HCEC 1CT (cell line): ENCODE measurements around the gene PANX1.
"Not testable (repeated sequence)": the region's sequence is repeated elsewhere in the genome, so short reads cannot be mapped to it uniquely, and the experiment has no call there.

Experiments used
- DNase-seq: peaks from one replicate; pipeline ENCODE4 v3.0.0-alpha.2; 2017

Gene PANX1

DNA sequence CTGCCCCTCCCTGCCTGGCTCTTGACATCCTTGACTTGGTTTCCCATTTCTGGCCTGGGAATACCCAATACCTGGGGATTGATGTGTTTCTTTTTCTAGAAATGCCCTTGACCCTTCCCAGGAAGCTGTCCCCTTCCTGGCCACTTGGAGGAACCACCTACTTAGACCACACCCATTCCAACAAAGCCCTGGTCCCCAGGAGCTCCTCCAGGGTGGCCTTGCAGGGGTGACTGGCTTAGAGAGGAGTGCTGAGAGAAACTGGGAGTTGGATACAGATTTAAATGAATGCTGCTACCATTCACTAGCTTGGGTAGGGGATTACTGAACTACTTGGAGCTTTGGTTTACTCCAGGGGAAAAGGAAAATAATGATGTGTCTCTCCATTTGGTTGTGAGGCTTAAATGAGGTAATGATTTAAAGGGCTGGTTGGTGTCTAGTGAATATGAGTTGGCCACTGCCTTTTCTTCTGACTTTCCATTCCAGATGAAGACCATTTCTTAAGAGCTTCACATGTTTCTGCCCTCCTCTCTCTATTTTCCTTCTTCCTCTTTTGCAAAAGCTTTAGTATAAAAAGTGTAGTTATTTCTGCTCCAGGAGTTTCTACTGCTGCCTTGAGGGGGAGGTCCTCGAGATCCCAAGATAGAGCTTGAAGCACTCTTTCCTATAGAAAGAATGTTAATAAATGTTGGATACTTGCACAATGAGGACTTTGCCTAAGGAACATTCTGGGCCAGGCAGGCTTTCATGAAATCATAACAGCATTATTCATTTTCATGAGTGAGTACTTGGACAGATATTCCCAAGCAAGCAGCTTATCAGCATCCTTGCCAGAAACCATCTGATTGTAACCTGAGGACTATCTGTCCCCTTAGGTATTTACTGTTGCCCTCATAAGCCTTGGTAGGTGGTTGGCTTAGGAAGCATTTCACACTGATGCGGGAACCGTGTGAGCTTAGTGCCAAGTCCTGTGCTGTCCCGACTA, 22.4 kb downstream of the PANX1 start:
- peak; percentile 16 for DNase-seq

DNA sequence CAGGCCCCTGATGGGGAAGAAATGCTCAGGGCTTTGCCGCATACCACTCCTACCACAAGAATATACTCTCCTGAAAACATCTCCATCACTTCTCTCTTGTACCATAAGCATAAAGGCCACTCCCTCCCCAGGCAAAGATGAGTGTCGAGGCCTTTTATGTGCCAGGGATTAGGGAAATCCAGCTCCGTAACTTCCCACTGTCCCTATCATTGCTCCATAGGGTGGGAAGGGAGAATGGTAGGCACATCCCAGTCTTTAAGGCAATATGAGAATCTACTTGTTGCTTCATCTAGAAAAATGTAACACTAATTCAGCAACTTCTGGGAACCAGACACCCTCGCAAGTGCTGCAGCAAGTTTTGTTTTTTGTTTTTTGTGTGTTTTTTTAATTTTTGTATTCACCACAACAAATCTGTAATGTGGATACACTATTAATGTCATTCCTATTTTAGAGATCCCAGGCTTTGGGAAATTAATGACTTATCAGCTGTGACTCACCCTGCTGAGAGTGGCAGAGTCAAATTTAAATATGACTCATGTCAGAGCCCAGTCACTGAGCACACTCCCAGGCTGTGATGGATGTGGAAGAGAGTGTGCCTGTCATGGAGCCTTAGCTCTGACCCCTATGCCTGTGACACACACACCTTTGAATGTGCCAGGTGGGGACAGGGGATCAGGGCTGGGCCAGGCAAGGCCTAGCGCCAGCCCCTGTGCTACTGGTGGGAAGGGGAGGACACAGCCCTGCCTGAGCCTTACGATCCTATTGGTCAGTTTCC, 23.4 kb downstream of the PANX1 start:
- peak; percentile 85 for DNase-seq

DNA sequence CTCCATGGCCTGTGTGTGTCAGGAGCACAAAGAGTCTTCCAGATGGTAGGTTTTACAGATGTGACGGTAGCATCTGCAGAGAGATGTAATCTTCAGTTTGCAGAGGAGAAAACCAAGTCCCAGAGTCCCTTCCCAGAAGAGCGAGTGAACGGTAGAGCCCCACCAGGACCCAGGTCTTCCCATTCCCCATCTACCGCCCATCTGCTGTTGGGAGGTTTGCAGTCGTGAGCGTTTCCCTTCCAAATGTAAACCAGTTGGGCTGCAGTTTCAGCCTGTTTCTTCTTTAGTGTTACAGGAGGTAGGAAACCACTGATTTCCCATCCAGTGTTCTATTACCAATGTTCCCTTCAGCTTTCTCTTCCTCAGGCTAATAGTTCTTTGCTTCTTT, 24.0 kb downstream of the PANX1 start:
- no peak for DNase-seq

DNA sequence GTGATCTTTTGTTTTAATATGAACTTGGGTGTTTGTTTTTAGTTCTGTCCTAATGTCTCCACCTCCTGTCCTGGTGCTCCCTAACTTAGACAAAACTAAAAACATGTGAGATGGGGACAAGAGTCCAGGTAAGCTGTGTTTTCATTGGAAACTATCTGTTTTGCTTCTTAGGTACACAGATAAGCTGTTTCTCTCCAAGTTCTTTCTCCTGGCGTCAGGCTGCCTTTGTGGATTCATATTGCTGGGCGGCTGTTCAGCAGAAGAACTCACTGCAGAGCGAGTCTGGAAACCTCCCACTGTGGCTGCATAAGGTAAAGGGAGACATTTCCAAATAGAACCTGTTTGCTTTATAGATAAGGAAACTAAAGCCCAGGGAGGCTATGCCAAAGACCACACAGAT, 24.7 kb downstream of the PANX1 start:
- no peak for DNase-seq

DNA sequence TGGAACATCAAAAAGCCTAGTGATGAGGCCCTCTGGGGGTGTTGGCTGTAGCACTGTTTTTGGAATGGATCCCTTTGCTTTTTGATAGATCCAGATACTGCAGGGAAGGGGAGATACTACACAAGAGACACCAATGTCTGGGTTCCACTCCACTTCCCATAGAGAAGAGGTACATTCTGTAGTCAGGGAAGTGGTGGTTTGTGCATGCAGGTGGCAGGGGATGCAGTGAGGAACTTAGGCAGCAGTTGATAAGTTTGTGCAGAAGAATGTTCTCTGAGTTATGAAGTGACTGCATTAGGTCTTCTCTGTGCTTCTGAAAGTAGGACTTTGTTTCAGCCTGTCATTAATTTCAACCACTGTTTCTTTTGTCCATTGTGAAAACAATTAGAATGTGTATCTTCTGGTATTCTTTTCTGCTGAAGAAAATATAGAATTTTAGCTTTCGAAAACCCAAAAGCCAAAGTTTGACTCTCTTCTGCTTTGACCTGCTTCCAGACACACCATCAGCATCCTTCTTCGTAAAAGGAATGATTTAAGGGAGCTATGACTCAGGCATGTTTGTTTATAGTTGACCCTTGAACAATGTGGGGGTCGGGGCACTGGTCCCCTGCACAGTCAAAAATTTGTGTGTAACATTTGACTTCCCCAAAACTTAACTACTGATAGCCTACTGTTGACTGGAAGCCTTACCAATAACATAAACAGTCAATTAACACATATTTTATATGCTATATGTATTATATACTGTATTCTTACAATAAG, 25.6 kb downstream of the PANX1 start:
- DNase-seq = peak; percentile 33

DNA sequence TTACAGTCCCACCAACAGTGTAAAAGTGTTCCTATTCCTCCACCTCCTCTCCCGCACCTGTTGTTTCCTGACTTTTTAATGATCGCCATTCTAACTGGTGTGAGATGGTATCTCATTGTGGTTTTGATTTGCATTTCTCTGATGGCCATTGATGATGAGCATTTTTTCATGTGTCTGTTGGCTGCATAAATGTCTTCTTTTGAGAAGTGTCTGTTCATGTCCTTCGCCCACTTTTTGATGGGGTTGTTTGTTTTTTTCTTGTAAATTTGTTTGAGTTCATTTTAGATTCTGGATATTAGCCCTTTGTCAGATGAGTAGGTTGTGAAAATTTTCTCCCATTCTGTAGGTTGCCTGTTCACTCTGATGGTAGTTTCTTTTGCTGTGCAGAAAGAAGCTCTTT, 28.7 kb downstream of the PANX1 start:
- not testable (repeated sequence) for DNase-seq

DNA sequence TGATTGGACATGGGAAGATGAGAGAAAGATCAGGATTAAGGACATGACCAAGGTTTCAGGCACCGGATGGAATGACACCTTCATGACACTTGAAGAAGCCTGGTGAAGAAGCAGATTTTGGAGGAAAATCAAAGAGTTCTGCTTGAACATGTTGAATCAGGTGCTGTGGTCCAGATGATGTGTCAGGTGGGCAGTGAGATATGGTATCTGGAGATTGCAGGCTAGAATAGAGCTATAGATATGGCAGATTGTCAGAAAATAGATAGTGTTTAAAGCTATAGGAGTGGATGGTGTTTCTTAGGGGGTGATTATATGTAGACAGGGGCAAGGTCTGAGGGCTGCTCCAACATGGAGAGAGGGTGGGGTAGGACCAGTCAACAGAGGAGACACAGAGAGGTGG, 40.2 kb downstream of the PANX1 start:
- no peak for DNase-seq

DNA sequence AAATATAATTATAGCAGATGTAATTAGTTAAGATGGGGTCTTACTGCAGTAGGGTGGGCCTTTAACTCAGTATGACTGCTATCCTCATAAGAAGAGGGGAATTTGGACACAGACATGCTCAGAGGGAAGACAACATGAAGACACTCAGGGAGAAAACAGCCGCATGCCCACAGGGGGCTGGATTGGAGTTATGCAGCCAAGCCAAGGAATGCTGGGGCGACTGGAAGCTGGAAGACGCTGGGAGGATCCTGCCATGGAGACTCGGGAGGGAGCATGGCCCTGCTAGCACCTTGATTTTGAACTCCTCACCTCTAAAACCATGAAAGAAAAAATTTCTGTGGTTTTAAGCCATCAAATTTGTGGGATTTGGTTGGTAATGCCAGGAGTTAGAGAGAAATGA, 40.9 kb downstream of the PANX1 start:
- DNase-seq = no peak

DNA sequence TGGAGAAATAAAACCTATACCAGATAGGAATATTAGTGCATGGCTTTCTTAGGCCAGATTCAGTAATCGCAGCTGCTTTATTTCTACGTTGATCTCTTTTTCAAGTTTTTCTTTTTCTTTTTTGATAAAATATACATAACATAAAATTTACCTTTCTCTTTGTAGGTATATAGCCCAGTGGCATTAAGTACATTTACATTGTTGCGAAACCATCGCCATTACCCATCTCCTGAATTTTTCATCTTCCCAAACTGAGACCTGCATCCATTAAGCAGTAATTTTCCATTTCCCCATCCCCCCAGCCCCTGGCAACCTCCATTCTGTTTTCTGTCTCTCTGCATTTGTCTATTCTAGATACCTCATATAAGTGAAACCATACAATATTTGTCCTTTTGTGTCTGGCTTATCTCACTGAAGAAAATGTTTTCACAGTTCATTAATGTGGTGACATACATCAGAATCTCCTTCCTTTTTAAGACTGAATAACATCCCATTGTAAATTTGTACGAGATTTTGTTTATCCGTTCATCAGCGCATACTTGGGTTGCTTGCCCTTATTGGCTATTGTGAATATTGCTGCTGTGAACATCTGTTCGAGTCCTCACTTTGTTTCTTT, 41.4 kb downstream of the PANX1 start:
- DNase-seq = no peak

DNA sequence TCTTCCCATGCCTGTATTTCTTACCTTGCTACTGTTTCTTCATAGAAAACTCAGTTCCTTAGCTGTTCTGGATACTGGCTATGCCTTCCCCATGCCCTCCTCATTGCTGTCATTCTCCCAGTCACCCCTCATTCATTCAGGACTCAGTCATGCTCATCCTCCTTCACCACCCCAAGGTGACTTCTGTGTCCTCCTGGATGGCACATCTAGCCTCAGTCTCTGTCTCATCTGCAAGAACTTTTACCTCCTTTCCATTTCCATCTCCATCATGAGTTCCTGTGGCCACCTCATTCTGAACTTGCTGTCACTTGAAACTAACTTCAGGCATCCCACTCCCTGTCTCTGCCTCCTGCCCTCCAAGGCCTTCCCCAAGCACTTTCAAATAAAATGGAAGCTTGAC, 42.3 kb downstream of the PANX1 start:
- DNase-seq = no peak

DNA sequence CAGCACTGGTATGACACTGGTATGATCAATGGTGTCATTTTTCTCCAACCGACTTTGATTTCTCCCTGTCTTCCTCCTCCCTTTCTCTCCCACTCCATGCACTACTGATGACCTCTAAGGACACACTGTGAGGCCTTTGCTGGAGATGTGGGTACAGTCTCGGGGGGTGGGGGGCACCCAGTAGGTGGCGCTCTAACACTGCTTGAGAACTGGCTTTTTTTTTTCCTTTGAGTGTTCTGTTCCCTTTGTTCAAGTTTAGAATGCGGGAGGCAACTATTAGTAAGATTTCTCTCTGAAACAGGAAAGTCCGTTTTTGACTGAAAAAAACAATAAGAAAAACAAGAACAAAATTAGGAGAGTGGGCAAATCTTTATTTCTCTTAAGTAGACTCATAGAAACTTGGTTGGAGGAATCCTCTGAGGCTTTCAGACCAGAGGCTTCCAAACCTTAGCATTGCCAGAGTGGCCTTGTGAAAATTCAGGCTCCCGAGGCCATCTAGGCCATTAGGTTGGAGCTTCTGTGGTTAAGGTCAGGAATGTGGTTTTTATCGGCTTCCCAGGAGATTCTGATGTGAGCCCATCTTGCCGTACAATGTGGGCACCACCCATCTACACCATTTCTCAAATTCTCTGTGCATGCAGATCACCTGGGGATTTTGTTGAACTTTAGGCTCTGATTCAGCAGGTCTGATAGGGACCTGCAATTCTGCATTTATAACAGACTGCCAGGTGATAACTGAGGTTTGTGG, 43.2 kb downstream of the PANX1 start:
- DNase-seq = peak; percentile 57

DNA sequence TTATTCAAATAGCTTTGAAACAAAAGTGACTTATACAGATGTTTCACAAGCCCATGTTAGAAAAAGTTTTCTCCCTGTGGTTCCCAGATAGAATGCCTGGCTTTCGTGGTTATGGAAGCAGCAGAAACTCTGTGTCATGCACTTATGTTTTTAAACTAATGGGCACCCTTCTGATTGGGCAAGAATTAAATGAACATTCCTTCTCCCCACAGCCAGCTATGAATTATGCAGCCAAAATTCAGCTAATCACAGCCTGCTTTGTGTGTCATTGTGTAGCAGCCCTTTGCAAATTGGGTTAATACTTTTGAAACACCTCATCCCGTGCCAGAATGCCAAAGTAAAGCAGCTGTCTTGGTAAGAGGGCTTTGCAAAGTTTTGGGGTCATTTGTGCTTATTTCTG, 46.9 kb downstream of the PANX1 start:
- peak; percentile 87 for DNase-seq

DNA sequence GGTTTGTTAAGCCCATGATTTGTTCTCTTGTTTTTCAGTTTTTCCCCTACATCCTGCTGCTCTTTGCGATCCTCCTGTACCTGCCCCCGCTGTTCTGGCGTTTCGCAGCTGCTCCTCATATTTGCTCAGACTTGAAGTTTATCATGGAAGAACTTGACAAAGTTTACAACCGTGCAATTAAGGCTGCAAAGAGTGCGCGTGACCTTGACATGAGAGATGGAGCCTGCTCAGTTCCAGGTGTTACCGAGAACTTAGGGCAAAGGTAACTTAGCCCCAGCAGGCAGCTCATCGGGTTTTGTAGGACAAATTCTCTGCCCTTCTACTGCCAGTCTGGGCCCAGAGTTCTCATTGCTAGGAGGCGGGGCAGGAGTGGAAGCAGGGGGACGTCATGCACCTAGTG, 49.7 kb downstream of the PANX1 start:
- DNase-seq = no peak

DNA sequence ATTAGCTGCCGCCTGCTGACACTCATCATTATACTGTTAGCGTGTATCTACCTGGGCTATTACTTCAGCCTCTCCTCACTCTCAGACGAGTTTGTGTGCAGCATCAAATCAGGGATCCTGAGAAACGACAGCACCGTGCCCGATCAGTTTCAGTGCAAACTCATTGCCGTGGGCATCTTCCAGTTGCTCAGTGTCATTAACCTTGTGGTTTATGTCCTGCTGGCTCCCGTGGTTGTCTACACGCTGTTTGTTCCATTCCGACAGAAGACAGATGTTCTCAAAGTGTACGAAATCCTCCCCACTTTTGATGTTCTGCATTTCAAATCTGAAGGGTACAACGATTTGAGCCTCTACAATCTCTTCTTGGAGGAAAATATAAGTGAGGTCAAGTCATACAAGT, 51.1 kb downstream of the PANX1 start:
- DNase-seq = no peak

DNA sequence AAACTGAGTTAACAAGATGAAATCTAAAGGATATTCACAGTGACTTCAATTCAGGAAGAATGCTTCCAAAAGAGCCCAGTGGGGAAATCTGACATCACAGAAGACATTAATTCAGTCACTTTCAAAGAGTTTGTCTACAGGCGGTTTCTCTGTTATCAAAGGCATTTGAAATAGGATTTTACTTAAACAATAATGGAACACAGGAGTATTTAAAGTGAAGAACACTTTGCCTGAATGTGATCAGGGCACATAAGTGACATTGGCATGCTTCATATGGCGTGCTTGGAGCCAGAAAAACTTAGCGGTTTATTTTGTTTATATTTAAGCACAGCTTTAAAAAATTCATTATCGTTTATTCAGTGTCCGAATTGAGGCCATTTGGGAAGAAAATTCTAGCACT, 52.9 kb downstream of the PANX1 start:
- DNase-seq = no peak

DNA sequence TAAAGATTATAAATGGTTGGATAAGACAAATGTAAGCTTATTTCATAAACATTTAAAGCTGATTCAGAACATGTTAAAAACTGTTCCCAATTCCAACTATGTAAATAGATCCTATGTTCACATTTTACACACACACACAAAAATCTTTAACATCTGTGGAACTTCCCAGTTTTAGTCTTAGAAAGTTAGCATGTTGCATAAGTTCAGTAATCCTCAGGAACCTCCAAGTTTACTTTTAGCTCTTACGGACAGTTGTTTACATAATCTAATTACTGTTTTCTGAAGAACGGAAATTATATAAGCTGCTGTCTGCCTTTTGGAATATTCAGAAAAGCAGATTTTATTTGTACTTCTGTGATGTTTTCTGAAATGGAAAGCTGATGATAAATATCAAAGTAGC, 53.3 kb downstream of the PANX1 start:
- peak; percentile 8 for DNase-seq

DNA sequence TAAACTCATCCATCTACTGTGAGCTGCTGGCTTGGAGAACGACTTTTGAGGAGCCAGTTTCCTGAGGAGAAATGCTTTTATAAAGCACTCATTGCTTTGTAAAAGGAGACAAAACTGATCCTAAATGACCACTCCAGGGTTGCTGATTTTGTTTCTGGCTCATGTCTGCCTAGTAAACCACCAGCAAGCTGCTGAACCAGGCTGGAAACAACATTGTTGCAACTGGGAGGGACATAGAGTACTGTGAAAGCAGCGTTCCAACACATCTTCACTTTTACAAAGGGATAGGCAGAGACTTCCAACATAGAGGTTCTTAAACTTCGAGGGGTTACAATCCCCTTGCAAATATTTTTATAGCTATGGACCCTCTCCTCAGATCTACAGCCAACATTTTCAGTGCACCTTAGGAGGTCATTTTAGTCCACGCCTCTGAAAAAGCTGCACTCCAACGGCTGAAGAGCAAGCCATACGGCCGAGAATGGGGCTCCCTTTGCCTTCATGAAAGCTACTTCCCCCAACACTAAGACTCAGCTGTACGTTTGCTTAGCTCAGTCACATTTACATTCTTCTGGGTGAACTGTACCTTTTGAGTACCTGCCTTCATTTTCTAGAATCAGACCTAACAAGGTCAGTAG, 54.7 kb downstream of the PANX1 start:
- no peak for DNase-seq

DNA sequence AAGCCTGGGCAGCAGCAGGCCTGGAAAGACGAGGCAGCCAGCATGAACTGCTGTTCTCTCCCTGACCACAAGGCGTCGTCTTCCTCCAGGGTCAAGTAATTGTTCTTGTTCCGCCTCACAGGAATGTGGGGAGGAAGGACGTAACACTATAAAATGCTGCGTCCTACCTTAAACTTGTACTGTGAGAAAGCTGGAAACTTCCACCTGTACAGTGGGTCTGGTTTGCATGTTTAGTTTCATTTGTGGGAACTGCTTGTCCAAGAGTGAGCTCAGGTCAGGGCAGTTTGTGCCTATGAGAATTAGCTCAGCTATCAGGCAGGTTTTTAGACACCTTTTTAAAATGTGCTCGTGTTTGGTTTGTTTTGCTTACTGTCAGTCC, 55.2 kb downstream of the PANX1 start:
- peak; percentile 6 for DNase-seq

DNA sequence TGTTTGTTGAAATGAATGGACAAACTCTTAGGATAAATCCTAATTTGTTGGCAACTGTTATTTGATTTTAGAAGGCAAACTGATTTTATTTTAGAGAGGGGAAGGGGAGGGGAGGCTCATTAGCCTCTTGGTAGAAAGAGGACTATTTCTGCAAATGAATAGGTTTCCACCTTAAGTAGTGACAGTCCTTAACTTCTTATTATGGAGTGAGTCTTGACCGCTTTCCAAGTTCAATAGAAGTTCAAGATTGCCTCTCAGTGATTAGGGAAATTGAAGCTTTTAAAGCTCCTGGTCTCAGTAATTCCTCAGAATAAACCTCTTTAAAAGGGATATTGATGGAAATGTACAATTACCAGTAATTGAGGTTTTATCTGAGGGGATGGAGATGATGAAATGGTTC, 55.7 kb downstream of the PANX1 start:
- DNase-seq = no peak

DNA sequence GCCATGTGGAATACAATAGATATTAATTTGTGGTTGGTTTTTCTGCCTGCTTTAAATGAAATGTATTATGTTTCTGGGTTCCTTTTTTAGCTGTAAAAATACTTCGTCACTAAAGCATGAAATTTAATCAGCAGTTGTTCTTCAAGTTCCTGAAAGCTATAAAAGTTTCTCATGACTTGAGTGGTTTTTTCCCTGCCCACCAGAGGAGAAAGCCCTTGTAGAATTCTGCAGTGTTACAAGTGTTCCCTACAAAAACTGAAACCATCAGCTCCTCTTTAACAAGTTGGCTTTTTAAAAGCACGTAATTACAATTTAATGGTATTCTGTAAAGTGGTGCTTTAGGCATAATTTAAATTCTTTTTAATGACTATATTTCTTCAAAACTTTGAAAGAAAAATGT, 56.2 kb downstream of the PANX1 start:
- DNase-seq = no peak

DNA sequence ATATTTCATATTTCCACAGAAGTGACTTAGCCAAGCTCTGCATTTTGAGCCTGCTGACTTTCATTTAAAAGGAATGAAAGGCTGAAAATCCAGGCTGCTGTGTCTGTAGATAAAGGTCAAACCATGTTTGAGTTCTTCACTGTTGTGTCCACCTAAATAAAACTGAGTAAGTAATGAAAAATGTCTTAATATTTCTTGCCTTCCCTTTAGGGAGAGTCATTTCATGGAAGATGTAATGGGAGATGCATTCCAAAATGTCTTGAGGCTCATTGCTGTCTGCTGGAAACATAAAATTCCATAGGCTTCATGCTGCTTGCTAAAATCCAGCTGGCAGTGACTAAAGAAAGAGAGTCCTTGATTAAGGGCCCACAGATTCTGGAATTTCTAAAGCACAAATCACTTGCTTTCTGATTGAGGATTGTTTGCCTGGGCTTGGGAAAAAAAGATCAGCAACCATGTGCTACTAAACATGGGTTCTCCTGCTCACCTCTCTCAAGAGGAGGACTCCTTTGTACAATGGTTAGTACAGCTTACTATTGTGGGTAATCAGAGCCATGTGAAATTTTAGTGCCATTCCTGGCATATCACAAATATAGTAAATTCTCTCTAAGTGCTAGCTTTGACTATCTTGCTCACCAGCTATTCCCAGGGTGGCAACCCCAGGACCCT, 56.9 kb downstream of the PANX1 start:
- DNase-seq = peak; percentile 56
